Smooth muscle cell (in vitro differentiated cells): Measurements from ENCODE around the gene WNK2. TPM values are rescaled to one million over a fixed set of nuclear protein-coding genes. Genes with fewer than 3 reads are reported as not detected.

Experiments used
- DNase-seq: peaks from one replicate; lab custom pipeline; 2025; ENCODE audit not compliant: unreplicated experiment; lab: John Stamatoyannopoulos, UW
- H2AFZ ChIP-seq: fragments of 200-600 bp; sonication (generic); 2 replicates; pipeline ENCODE4 v1.6.0; 2016; ENCODE audit warnings: antibody characterized with exemption, low read depth, mild to moderate bottlenecking
- H3F3A ChIP-seq: fragments of 200-600 bp; sonication (generic); 2 replicates; pipeline ENCODE4 v1.6.0; 2017; ENCODE audit warnings: antibody characterized with exemption, low read depth
- H3K27ac ChIP-seq: fragments of 200-600 bp; sonication (generic); 2 replicates; pipeline ENCODE4 v1.5.1; 2016; ENCODE audit warnings: low read depth, mild to moderate bottlenecking
- H3K27me3 ChIP-seq: fragments of 200-600 bp; sonication (generic); 2 replicates; pipeline ENCODE4 v1.6.1; 2016; ENCODE audit warnings: low read depth, mild to moderate bottlenecking
- H3K36me3 ChIP-seq: fragments of 200-600 bp; sonication (generic); 2 replicates; pipeline ENCODE4 v1.5.1; 2016; ENCODE audit warnings: low read depth
- H3K4me1 ChIP-seq: fragments of 200-600 bp; sonication (generic); 2 replicates; pipeline ENCODE4 v1.5.1; 2016; ENCODE audit warnings: low read depth
- H3K4me2 ChIP-seq: fragments of 200-600 bp; sonication (generic); 2 replicates; pipeline ENCODE4 v1.6.0; 2016; ENCODE audit warnings: mild to moderate bottlenecking
- H3K4me3 ChIP-seq: fragments of 200-600 bp; sonication (generic); 2 replicates; pipeline ENCODE4 v1.5.1; 2016; ENCODE audit warnings: mild to moderate bottlenecking
- H3K79me2 ChIP-seq: fragments of 200-600 bp; sonication (generic); 2 replicates; pipeline ENCODE4 v1.6.0; 2016; ENCODE audit warnings: low read depth, mild to moderate bottlenecking
- H3K9ac ChIP-seq: fragments of 200-600 bp; sonication (generic); 2 replicates; pipeline ENCODE4 v1.6.0; 2016; ENCODE audit warnings: low read depth
- H3K9me3 ChIP-seq: fragments of 200-600 bp; sonication (generic); replicated peaks from 2 replicates; pipeline ENCODE4 v1.5.1; 2016; ENCODE audit warnings: low read depth
- H4K20me1 ChIP-seq: fragments of 200-600 bp; sonication (generic); 2 replicates; pipeline ENCODE4 v1.6.0; 2016; ENCODE audit warnings: low read depth
- WGBS: methylation state at CpG from one replicate; pipeline ENCODE4 v1.1.7; 2016; ENCODE audit warnings: low lambda C conversion rate; 5-methylcytosine and 5-hydroxymethylcytosine counted together
- polyA plus RNA-seq: library from polyadenylated mRNA; unstranded; fragments of >200 nt; fragmentation: Nextera tagmentation; extraction: Ambion mirVana; gene quantifications from 2 replicates; pipeline ENCODE4 v1.2.1, GENCODE V29; 2016
- total RNA-seq: library from RNA; depleted of rRNA; stranded (reverse); fragments of >200 nt; gene quantifications from 2 replicates; pipeline ENCODE4 v1.2.3, GENCODE V29; 2014
- TF ChIP-seq, protein P1 (sequence below): fragments of 200-600 bp; sonication (generic); IDR thresholded peaks from 2 replicates; pipeline ENCODE4 v1.5.1; 2017; ENCODE audit warnings: borderline replicate concordance, mild to moderate bottlenecking, antibody characterized with exemption; ENCODE audit not compliant: insufficient read depth, poor library complexity, severe bottlenecking

Gene WNK2
- total and polyA plus RNA-seq, 2 experiments from 2014 or later: 0.27 to 0.31 TPM

- H4K20me1 ChIP-seq: no peaks in the 10 kb centered on the region
- H3K4me1 ChIP-seq: no peaks in the 10 kb centered on the region
- no peak overlapping the region for H3K4me3 ChIP-seq
- H3K27me3 ChIP-seq: peaks cover 42% of the 10 kb centered on the region
- no peak for DNase-seq
- TF ChIP-seq, protein P1, sequence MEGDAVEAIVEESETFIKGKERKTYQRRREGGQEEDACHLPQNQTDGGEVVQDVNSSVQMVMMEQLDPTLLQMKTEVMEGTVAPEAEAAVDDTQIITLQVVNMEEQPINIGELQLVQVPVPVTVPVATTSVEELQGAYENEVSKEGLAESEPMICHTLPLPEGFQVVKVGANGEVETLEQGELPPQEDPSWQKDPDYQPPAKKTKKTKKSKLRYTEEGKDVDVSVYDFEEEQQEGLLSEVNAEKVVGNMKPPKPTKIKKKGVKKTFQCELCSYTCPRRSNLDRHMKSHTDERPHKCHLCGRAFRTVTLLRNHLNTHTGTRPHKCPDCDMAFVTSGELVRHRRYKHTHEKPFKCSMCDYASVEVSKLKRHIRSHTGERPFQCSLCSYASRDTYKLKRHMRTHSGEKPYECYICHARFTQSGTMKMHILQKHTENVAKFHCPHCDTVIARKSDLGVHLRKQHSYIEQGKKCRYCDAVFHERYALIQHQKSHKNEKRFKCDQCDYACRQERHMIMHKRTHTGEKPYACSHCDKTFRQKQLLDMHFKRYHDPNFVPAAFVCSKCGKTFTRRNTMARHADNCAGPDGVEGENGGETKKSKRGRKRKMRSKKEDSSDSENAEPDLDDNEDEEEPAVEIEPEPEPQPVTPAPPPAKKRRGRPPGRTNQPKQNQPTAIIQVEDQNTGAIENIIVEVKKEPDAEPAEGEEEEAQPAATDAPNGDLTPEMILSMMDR: no peak
- no peaks in the 10 kb centered on the region for H3K36me3 ChIP-seq
- H3K9ac ChIP-seq: no peak overlapping the region
- WGBS: 83% methylated on average over 22 of the region's 22 CpGs
- no peaks in the 10 kb centered on the region for H3K9me3 ChIP-seq
- no peak overlapping the region for H3K27ac ChIP-seq
- no peaks in the 10 kb centered on the region for H3K79me2 ChIP-seq
- no peaks in the 10 kb centered on the region for H3F3A ChIP-seq
- H2AFZ ChIP-seq: no peak overlapping the region
- no peak overlapping the region for H3K4me2 ChIP-seq
These were observed 4.8 kb upstream of the WNK2 start for GRCh38 chr9:93178851-93179786.

DNA sequence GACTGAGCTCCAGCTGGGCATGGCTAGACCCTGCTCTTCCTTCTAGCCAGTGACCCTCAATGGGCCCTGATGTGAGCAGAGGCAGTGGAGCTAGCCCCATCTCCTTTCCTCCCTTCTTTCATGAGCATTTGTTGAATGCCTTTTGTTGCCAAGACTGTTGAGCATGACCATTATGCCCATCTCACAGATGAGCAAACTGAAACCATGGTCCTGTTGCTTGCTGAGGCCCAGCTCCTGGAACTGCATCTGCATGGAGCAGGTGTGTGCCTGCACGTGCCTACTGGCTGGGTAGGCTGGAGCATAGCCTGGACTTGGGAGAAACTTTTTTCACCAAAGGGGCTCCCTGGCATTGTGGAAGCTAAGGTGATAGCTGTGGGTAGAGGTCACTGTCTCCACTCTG lies 3.0 kb upstream of the WNK2 start:
- no peaks in the 10 kb centered on the region for H3K36me3 ChIP-seq
- no peaks in the 10 kb centered on the region for H3F3A ChIP-seq
- H3K79me2 ChIP-seq: no peaks in the 10 kb centered on the region
- no peak overlapping the region for H3K9ac ChIP-seq
- no peak overlapping the region for H2AFZ ChIP-seq
- H4K20me1 ChIP-seq: no peaks in the 10 kb centered on the region
- H3K27ac ChIP-seq: no peak overlapping the region
- H3K27me3 ChIP-seq: peaks cover 54% of the 10 kb centered on the region
- TF ChIP-seq, protein P1: no peak
- peaks cover 4% of the 10 kb centered on the region for H3K4me1 ChIP-seq
- no peak for DNase-seq
- H3K9me3 ChIP-seq: no peaks in the 10 kb centered on the region
- no peak overlapping the region for H3K4me3 ChIP-seq
- 88% methylated on average over 1 of the region's 1 CpG for WGBS
- H3K4me2 ChIP-seq: no peak overlapping the region

DNA sequence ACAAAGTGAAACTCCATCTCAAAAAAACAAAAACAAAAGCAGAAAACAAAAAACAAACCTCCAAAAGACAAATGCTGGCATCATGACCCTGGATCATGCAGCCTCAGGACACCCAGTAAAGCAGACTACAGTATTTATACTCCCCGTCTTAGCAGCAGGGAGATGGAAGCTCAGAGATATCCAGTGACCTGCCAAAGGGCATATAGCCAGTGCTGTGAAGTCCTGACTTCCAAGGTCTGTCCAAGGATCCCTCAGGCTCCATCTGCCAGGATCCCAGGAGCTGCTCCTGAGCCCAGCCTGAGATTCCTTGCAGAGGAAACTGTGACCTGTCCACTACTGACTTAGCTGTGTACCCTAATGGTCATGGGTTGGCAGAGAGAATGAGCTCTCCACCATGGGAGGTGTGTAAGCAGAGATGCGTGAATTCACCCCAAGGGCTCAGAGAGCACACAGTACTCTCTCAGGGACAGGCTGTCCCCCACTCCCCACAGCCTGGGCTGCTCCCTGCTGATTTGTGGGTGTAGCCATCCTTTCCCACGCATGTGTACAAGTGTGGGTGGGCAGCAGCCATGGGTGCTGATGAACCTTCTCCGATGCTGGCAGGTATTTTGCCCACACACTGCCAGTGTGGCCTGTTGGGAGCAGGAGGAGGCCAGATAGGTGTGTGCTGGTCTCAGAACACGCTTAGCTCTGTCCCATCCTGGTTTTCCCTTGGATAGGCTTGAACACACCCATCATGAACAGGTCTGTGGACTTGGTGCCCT lies 2.1 kb upstream of the WNK2 start:
- no peaks in the 10 kb centered on the region for H3K79me2 ChIP-seq
- no peak for DNase-seq
- 86% methylated on average over 5 of the region's 5 CpGs for WGBS
- H3K36me3 ChIP-seq: no peaks in the 10 kb centered on the region
- TF ChIP-seq, protein P1: no peak
- H3K4me2 ChIP-seq: no peak overlapping the region
- no peak overlapping the region for H2AFZ ChIP-seq
- H4K20me1 ChIP-seq: no peaks in the 10 kb centered on the region
- peaks cover 55% of the 10 kb centered on the region for H3K27me3 ChIP-seq
- no peak overlapping the region for H3K9ac ChIP-seq
- no peaks in the 10 kb centered on the region for H3K9me3 ChIP-seq
- H3F3A ChIP-seq: no peaks in the 10 kb centered on the region
- no peak overlapping the region for H3K4me3 ChIP-seq
- H3K27ac ChIP-seq: no peak overlapping the region
- H3K4me1 ChIP-seq: peaks cover 4% of the 10 kb centered on the region
